Omental fat pad (tissue), 4 donors: ENCODE results near the gene RPL10A. TPM values are rescaled to one million over a fixed set of nuclear protein-coding genes. Genes with fewer than 3 reads are reported as not detected.

Experiments used
- ATAC-seq: fragments of 150-250 bp; one replicate; pipeline ENCODE4 v1.9.1; 2016; ENCODE audit warnings: mild to moderate bottlenecking, moderate library complexity; ENCODE audit not compliant: low FRiP score
- DNase-seq: peaks from one replicate; pipeline ENCODE4 v3.0.0-alpha.2; 2019; ENCODE audit warnings: low spot score
- CTCF ChIP-seq, 3 donors: fragments of 450-650 bp; IDR thresholded peaks; one replicate each; pipeline ENCODE4 v1.5.1; 2016 to 2017; ENCODE audit warnings: antibody characterized with exemption in 3 of 3, mild to moderate bottlenecking in 3 of 3, moderate library complexity in 2 of 3
- total RNA-seq, 4 donors: library from RNA; depleted of rRNA; stranded (reverse); fragments of >200 nt; gene quantifications; one replicate each; pipeline ENCODE4 v1.1.0, GENCODE V29; 2016

The RPL10A gene
- total RNA-seq, 4 donors from 2014 or later, result 1,059 to 1,562 (median 1,256) TPM

GRCh38 chr6:35497571-35498421 is 29.6 kb downstream of the RPL10A start:
- DNase-seq (no peak), ATAC-seq (peak; percentile 13)
- no peak for TF ChIP-seq CTCF (IDR thresholded peaks at IDR 0.05)

- no peak for ATAC-seq
- no peak for DNase-seq
- TF ChIP-seq CTCF (IDR thresholded peaks at IDR 0.05), result no peak
These were observed 30.3 kb downstream of the RPL10A start for GRCh38 chr6:35498422-35499067.

- no peak for ATAC-seq
- DNase-seq, result no peak
- TF ChIP-seq CTCF (IDR thresholded peaks at IDR 0.05), result no peak
These were observed 31.2 kb downstream of the RPL10A start for GRCh38 chr6:35499372-35499771.

- no peak for ATAC-seq
- no peak for TF ChIP-seq CTCF (IDR thresholded peaks at IDR 0.05)
- DNase-seq, result no peak
These were observed 32.6 kb downstream of the RPL10A start for GRCh38 chr6:35500782-35501181.

GRCh38 chr6:35501784-35502183 is 33.6 kb downstream of the RPL10A start:
- TF ChIP-seq CTCF (IDR thresholded peaks at IDR 0.05), result no peak
- no peak for ATAC-seq
- no peak for DNase-seq

- DNase-seq (no peak), ATAC-seq (no peak)
- TF ChIP-seq CTCF (IDR thresholded peaks at IDR 0.05), result no peak
These were observed 35.3 kb downstream of the RPL10A start for GRCh38 chr6:35503534-35503933.
